GM19452 (cell line): ENCODE measurements around the gene WIF1.

Source experiments
- ATAC-seq: cut with Tn5 transposase; IDR thresholded peaks from one replicate; pipeline ENCODE4 v1.9.1; 2021; ENCODE audit not compliant: unreplicated experiment

Gene WIF1

GRCh38 chr12:65121049-65121955, at the start of gene WIF1:
Gene WIF1, minus strand, starts transcription at chr12:65121305. Its CDS starts 114 bp downstream, at chr12:65121191.
- ATAC-seq = no peak

GRCh38 chr12:65170209-65170881, 49.2 kb upstream of the WIF1 start:
- peak; percentile 29 for ATAC-seq

GRCh38 chr12:65169320-65170208, 48.5 kb upstream of the WIF1 start, which contains the start of gene LEMD3:
Gene LEMD3, plus strand, starts transcription at chr12:65169583. Its CDS starts 14 bp downstream, at chr12:65169597.
- ATAC-seq = peak; percentile 90

- ATAC-seq = peak; percentile 3
Observed at GRCh38 chr12:65168681-65169319, 47.7 kb upstream of the WIF1 start.

- no peak for ATAC-seq
Observed at GRCh38 chr12:65164774-65165173, 43.7 kb upstream of the WIF1 start.

GRCh38 chr12:65164244-65164643, 43.1 kb upstream of the WIF1 start:
- no peak for ATAC-seq

GRCh38 chr12:65162609-65163008, 41.5 kb upstream of the WIF1 start:
- ATAC-seq = peak; percentile 60

- no peak for ATAC-seq
Observed at GRCh38 chr12:65157091-65157490, 36.0 kb upstream of the WIF1 start.

GRCh38 chr12:65156366-65156841, 35.3 kb upstream of the WIF1 start:
- peak; percentile 93 for ATAC-seq

GRCh38 chr12:65155784-65156183, 34.7 kb upstream of the WIF1 start:
- ATAC-seq = peak; percentile 28

GRCh38 chr12:65152596-65152995, 31.5 kb upstream of the WIF1 start:
- ATAC-seq = no peak

- ATAC-seq = no peak
Observed at GRCh38 chr12:65152012-65152411, 30.9 kb upstream of the WIF1 start.

GRCh38 chr12:65147312-65147905, 26.3 kb upstream of the WIF1 start:
- no peak for ATAC-seq

GRCh38 chr12:65140738-65141137, 19.6 kb upstream of the WIF1 start:
- ATAC-seq = no peak

- no peak for ATAC-seq
Observed at GRCh38 chr12:65139389-65139788, 18.3 kb upstream of the WIF1 start.

GRCh38 chr12:65133879-65134278, 12.8 kb upstream of the WIF1 start:
- ATAC-seq = no peak

GRCh38 chr12:65126482-65126881, 5.4 kb upstream of the WIF1 start:
- no peak for ATAC-seq

- no peak for ATAC-seq
Observed at GRCh38 chr12:65125975-65126374, 4.9 kb upstream of the WIF1 start.

GRCh38 chr12:65125247-65125646, 4.1 kb upstream of the WIF1 start:
- no peak for ATAC-seq

GRCh38 chr12:65123435-65124063, 2.4 kb upstream of the WIF1 start:
- no peak for ATAC-seq
